GM10847 (cell line): ENCODE measurements around the gene PCID2.

Experiments
- POLR2A ChIP-seq: IDR thresholded peaks from 2 replicates; pipeline ENCODE4 v1.6.1; 2011; ENCODE audit not compliant: insufficient read length; ENCODE audit errors: extremely low read depth

The PCID2 gene

GRCh38 chr13:113152984-113153809 lies 55.3 kb downstream of the PCID2 start:
- no peak for TF ChIP-seq POLR2A

DNA sequence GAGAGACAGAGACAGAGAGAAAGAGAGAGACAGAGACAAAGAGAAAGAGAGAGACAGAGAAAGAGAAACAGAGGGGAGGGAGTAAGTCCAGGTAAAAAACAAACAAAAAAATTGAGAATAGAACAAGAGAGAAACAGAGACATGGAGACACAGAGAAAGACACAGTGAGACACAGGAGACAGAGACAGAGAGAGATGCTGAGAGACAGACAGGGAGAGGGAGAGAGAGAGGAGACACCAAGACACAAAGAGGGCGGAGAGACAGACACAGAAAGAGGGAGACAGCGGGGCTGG lies 55.8 kb downstream of the PCID2 start:
- TF ChIP-seq POLR2A, result no peak

DNA sequence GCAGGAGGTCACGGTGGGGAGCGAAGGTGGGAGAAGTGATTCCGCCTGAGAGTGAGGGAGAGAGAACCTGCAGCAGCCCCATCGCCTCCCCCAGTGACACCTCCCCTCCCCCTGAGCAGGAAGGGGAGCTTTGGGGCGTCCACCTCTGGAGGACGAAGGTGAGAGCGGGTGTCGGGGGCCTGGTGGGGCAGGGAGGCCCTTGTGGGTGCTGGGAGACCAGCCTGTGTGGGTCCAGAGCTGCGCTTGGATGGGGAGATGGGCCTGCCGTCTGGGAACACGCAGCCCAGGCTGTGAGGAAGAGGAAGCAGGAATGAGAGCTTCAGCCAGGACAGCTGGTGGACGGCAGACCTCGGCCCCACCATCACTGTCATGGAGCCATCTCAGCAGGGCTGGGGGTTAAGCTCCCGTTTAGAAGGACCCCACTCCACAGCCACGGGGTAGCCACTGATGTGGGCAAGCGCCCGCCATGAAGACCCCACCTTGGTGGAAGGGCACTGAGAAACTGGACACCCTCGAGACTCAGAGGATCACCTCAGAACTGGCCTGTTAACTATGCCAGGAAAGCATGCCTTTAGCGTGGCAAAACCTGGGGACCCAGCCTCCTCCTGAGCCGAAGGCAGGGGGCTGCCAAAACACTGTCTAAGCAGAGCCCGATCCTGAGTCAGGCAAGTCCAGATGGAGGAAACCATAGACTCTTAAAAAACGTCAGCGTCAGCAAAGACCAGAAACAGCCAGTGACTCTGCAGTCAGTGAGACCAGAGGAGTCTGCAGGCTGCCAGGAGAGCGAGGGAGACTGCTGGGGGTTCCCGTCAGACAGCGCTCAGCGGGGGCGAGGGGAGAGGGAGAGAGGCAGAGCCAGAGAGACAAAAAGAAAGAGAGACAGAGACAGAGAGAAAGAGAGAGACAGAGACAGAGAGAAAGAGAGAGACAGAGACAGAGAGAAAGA lies 56.5 kb downstream of the PCID2 start:
- no peak for TF ChIP-seq POLR2A

DNA sequence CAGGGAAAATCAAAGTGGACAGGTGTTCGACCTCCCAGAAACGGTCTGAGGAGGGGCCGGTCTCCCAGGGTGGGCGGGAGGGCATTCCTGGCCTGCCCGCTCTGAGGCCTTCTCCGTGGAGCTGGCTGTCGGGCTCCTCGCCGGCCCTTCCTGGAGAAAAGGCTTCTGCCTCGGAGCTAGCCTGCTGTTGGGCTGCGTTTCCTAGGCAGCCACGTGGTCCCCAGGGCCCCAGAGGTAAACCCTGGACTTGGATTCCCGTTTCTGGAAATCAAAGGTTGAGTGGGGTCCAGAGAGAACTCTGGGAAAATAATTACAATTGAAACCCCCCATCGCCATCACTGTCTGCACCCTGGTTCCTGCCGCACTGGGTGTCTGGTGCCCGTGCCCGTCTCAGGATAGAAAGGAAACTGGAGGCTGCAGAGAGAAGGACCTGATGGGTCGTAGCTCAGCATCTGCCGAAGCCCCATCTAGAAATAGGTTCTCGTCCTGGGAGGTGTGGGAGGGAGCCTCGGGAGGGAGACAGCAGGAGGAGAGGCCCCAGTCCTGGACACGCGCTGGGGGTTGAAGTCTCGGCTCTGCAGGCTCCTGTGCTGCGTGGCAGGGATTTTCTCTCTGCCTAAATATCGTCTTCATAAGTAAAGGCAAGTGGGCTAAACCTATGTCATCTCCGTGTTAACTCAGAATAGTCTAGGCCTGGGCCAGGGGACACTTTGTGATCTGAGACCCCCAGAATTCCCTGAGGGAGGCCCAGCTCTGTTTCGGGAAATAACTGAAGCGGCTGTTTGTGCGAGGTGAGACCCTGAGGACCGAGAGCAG lies 57.7 kb downstream of the PCID2 start:
- TF ChIP-seq POLR2A, result no peak

DNA sequence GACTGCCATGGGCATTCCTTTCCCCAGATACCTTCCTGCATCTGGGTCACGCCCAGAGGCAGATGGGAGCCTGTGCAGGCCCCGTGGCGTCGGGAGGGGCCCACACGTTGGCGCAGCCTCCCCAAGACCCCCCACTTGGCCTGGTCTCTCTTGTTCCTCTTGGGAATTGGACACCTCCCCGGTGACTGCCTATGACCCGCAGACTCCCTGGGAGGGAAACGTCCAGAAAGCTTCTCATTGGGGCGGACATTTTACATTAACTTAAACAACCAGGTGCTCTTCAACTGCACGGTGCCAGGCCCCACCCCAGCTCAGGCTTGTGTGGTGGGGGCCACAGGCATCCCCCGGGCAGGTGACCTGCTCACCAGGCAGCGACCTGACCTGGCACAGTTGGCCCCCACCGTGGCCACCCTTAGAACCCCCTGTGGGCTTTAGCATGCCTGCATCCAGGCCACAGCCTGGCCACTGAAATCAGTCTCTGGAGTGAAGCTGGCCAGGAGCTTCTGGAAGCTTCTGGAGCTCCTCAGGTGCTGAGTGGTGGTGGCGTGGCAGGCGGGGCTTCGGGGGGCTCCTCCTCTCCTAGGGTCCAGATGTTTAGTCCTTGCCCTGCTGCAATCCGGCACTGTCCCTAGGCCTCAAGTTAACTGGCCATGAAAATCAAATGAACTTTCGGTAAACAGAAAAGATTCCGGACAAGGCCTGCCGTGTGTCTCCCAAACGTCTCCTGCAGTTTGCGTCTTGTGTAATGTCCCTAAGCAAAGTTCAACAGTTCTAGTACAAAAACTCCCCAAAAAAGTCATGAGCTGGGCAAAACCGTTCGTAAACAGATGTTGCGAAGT lies 58.5 kb downstream of the PCID2 start:
- TF ChIP-seq POLR2A, result no peak

GRCh38 chr13:113148940-113149503 lies 59.4 kb downstream of the PCID2 start:
- no peak for TF ChIP-seq POLR2A

- TF ChIP-seq POLR2A, result no peak
Measured at GRCh38 chr13:113148407-113148806, 60.1 kb downstream of the PCID2 start.

DNA sequence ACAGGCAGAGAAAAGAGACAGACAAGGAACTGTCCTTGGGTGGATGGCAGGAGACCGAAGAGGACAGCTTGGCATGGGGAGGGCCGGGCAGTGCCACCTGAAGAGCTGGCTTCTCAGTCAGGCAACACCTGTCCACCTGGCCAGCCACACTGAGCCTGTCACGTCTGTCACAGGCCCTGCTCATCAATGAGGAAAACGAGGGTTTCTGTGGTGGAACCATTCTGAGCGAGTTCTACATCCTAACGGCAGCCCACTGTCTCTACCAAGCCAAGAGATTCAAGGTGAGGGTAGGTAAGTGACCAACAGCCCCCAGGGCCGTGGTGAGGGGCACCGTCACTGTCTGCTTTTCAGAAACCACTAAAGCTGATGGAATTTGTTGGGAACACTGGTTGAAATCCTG lies 61.3 kb downstream of the PCID2 start:
- no peak for TF ChIP-seq POLR2A

DNA sequence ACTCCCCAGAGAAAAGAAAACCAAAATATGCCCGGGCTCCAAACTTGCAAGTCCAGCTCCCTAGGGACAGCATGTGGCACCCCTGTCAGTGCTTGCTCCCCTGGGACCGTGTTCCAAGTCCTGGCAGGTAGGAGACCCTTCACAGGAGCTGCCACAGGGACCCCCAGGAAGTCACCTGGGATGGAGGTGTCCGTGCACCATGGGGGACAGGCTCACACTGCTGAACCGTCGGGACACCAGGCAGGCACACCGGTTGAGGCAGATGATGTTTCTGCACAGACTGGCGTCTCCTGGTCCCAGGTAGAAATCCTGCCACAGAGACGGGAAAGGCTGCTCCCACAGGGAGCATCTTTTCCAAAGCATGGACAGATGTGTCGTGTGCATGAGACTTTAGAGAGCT lies 61.7 kb downstream of the PCID2 start:
- TF ChIP-seq POLR2A, result no peak

- TF ChIP-seq POLR2A, result no peak
Measured at GRCh38 chr13:113145911-113146598, 62.4 kb downstream of the PCID2 start.

GRCh38 chr13:113145496-113145895 lies 63.0 kb downstream of the PCID2 start:
- TF ChIP-seq POLR2A, result no peak

DNA sequence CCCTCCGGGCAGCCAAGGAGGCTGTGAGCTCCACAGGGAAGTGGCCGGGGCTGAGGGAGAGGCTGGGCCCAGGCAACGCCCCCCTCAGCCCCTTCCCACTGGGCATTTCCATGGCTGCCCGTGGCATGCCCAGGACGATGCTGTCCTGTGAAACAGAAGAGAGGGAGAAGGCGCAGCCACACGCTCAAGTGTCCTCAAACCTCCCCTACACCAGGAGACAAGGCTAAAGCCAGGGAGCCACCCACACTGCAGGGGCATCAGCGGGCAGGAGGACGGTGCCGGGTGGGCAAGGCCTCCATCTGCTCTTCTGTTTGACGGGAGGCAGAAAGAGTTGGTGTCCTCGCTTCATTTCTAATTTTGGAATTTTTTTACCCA lies 64.2 kb downstream of the PCID2 start:
- TF ChIP-seq POLR2A, result no peak

GRCh38 chr13:113143466-113144254 lies 64.8 kb downstream of the PCID2 start:
- TF ChIP-seq POLR2A, result no peak

DNA sequence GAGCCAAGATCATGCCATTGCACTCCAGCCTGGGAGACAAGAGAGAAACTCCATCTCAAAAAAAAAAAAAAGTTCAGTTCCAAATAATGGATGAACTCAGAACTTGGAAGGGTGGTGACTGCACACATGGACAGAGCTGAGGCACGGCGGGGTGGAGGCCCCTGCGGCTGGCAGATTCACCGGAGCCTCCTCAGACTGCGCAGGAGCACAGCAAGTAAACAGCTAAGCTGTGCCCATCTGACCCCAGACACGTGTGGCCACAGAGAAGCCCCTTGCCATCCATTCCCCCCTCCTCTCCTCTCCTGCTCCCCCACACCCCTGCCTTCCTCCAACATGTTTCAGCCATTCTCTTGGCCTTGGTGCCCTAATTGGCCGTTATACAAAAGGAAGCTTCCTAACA lies 65.6 kb downstream of the PCID2 start:
- TF ChIP-seq POLR2A, result no peak
